HEK293T (cell line): ENCODE measurements around the gene ESRP2.

Source experiments
- CTCF ChIA-PET: fragments of 350-600 bp; formaldehyde crosslinking; extraction: SDS; loops from one replicate; lab custom pipeline; 2021; ENCODE audit warnings: antibody characterized with exemption, inconsistent platforms; lab: Yijun Ruan, JAX
- POLR2A ChIA-PET: fragments of 350-600 bp; formaldehyde crosslinking; extraction: SDS; loops from one replicate; lab custom pipeline; 2020; ENCODE audit warnings: antibody characterized with exemption, inconsistent platforms; lab: Yijun Ruan, JAX
- DNase-seq: peaks from one replicate; pipeline ENCODE4 v3.0.0; 2012; ENCODE audit warnings: mixed read lengths; ENCODE audit errors: extremely low spot score
- ARNT ChIP-seq: fragments of 450-650 bp; IDR thresholded peaks from 2 replicates; pipeline ENCODE4 v1.6.1; 2017; ENCODE audit warnings: mild to moderate bottlenecking
- BHLHE40 ChIP-seq: fragments of 450-650 bp; IDR thresholded peaks from 2 replicates; pipeline ENCODE4 v1.6.1; 2016; ENCODE audit warnings: mild to moderate bottlenecking, moderate library complexity, borderline replicate concordance
- CTBP1 ChIP-seq: fragments of 450-650 bp; IDR thresholded peaks from 2 replicates; pipeline ENCODE4 v1.6.1; 2016; ENCODE audit warnings: borderline replicate concordance
- ELF4 ChIP-seq: fragments of 450-650 bp; IDR thresholded peaks from 2 replicates; pipeline ENCODE4 v1.6.1; 2017; ENCODE audit warnings: antibody characterized with exemption
- FOXA1 ChIP-seq: fragments of 450-650 bp; IDR thresholded peaks from 2 replicates; pipeline ENCODE4 v1.6.1; 2016; ENCODE audit warnings: mild to moderate bottlenecking
- FOXK2 ChIP-seq: fragments of 450-650 bp; IDR thresholded peaks from 2 replicates; pipeline ENCODE4 v1.6.1; 2016; ENCODE audit warnings: mild to moderate bottlenecking
- FOXM1 ChIP-seq: fragments of 450-650 bp; IDR thresholded peaks from 2 replicates; pipeline ENCODE4 v1.6.1; 2017; ENCODE audit warnings: mild to moderate bottlenecking, borderline replicate concordance
- HDGF ChIP-seq: fragments of 450-650 bp; IDR thresholded peaks from 2 replicates; pipeline ENCODE4 v1.6.1; 2017; ENCODE audit warnings: antibody characterized with exemption, borderline replicate concordance
- L3MBTL2 ChIP-seq: fragments of 450-650 bp; conservative IDR thresholded peaks from 2 replicates; pipeline ENCODE4 v1.6.1; 2016; ENCODE audit warnings: mild to moderate bottlenecking
- LEF1 ChIP-seq: fragments of 450-650 bp; IDR thresholded peaks from 2 replicates; pipeline ENCODE4 v1.6.1; 2017; ENCODE audit warnings: mild to moderate bottlenecking, borderline replicate concordance
- NFRKB ChIP-seq: fragments of 450-650 bp; IDR thresholded peaks from 2 replicates; pipeline ENCODE4 v1.6.1; 2016; ENCODE audit warnings: mild to moderate bottlenecking, moderate library complexity
- PKNOX1 ChIP-seq: fragments of 450-650 bp; IDR thresholded peaks from 2 replicates; pipeline ENCODE4 v1.6.1; 2016
- SP1 ChIP-seq: fragments of 450-650 bp; IDR thresholded peaks from 2 replicates; pipeline ENCODE4 v1.6.1; 2017
- SUZ12 ChIP-seq: fragments of 450-650 bp; IDR thresholded peaks from 2 replicates; pipeline ENCODE4 v1.6.1; 2016; ENCODE audit warnings: mild to moderate bottlenecking
- TARDBP ChIP-seq: fragments of 450-650 bp; IDR thresholded peaks from 2 replicates; pipeline ENCODE4 v1.6.1; 2016
- ZNF384 ChIP-seq: fragments of 450-650 bp; IDR thresholded peaks from 2 replicates; pipeline ENCODE4 v1.6.1; 2016

Gene ESRP2

GRCh38 chr16:68235887-68236136, at the start of gene ESRP2:
TSS of gene ESRP2 (minus strand) at chr16:68236127. CDS start at chr16:68236045, 82 bp downstream.
- TF ChIP-seq LEF1 (no peak), HDGF (no peak), FOXM1 (no peak), FOXA1 (no peak), BHLHE40 (no peak), TARDBP (no peak), PKNOX1 (no peak), FOXK2 (no peak), ELF4 (no peak), SUZ12 (no peak), L3MBTL2 (no peak), ARNT (no peak), ZNF384 (no peak), CTBP1 (no peak), SP1 (no peak), NFRKB (no peak)
- POLR2A ChIA-PET = interaction anchor here (1.2 to 2.2 kb wide), 3 partner anchors 75 to 150 kb away, joined by 4 to 8 read pairs (median 4); partner anchors contain the start of genes NFATC3, PRMT7 and SLC7A6OS
- no peak for DNase-seq
- CTCF ChIA-PET = no interaction called here

GRCh38 chr16:68285683-68286082, 49.8 kb upstream of the ESRP2 start:
- POLR2A ChIA-PET = interaction anchor here (1.3 to 2.3 kb wide), 2 partner anchors 13 to 25 kb away, joined by 3 to 8 read pairs; partner anchors contain the start of genes PRMT7 and SLC7A6OS
- TF ChIP-seq NFRKB (no peak), ELF4 (no peak), HDGF (no peak), FOXA1 (no peak), SP1 (no peak), LEF1 (no peak), TARDBP (no peak), SUZ12 (no peak), FOXM1 (no peak), ARNT (no peak), BHLHE40 (no peak), ZNF384 (no peak), FOXK2 (no peak), L3MBTL2 (no peak), PKNOX1 (no peak), CTBP1 (no peak)
- DNase-seq = no peak
- CTCF ChIA-PET = no interaction called here

DNA sequence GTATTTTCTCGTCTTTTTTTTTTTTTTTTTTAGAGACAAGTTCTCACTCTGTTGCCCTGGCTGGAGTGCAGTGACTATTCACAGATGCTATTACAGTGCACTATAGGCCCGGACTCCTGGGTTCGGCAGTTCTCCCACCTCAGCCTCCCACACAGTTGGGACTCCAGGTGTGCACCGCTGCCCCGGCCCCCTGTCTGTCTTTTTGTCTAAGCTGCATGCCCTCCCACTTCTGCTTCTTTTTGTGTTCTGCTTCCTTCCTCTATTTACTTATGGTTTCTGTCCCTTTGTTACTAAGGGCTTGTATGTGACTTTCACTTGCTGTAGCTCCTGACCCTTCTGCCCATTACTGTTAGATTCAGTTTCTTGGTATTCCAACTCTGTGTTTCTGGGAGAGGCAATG, 48.9 kb upstream of the ESRP2 start:
- no peak for DNase-seq
- TF ChIP-seq ZNF384 (no peak), SUZ12 (no peak), FOXK2 (no peak), L3MBTL2 (no peak), SP1 (no peak), CTBP1 (no peak), PKNOX1 (no peak), ARNT (no peak), BHLHE40 (no peak), ELF4 (no peak), FOXA1 (no peak), TARDBP (no peak), NFRKB (no peak), FOXM1 (no peak), LEF1 (no peak), HDGF (no peak)
- CTCF ChIA-PET = interaction anchor here (2.0 kb wide), 1 partner anchor 21 kb away, joined by 4 read pairs; the partner anchor contains the start of gene SLC7A6
- POLR2A ChIA-PET = interaction anchor here (1.3 to 2.3 kb wide), 2 partner anchors 12 to 26 kb away, joined by 3 to 8 read pairs; partner anchors contain the start of genes PRMT7 and SLC7A6OS

DNA sequence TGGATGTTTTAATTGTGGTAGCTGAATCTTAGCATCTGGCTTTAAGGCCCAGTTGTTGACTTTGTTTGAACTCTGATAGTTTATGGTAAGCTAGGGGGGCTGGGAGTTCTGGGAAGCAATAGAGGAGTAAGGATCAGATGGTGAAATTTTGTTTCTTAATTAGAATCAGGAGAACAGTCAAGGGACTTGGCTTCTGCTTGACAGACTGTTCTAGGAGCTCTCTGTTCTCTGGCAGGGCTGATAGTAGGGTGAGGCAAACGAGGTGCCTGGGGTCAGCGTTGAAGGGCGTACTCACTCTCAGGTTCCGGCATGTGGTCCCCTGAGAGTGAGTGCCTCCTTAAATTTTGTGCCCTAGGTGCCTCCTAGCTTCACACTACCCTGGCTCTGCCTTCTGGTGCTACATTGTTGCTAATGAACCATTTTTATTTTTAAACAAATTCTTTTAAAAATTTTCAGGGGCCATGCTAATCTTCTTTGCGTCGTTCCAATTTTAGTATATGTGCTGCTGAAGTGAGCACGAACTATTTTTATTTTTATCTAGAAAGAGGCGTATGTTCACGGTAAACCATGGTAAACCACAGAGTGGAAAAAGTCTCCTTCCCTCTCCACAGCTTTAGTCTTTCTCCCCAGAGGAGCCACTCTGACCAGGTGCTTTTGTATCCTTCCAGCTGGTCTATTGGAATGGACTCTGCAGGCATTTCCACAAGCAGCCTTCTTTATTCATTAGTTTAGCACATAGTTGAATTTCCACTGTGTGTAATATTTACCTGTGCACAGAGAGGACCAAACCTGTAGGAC, 48.1 kb upstream of the ESRP2 start:
- no peak for DNase-seq
- TF ChIP-seq ZNF384 = no peak
- TF ChIP-seq FOXK2 = no peak
- TF ChIP-seq ELF4 = no peak
- no peak for TF ChIP-seq LEF1
- TF ChIP-seq HDGF = no peak
- no peak for TF ChIP-seq L3MBTL2
- no peak for TF ChIP-seq NFRKB
- no peak for TF ChIP-seq FOXA1

DNA sequence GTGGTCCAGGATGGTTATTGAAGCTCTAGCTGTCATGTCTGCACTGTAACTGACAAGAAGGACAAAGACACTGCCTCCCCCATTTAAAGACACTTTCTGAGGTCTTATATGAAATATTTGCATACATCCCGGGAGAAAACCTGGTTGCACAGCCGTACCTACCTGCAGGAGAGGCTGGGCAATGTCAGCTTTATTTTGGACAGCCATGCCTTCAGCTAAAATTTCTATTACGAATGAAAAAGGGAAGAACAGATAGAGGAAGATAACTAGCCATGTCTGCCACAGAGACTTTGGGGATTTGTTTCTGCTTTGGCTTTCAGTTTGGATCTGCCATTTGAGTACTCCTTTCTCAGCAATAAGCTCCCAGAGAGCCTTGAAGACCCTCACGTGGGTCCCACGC, 47.4 kb upstream of the ESRP2 start:
- TF ChIP-seq LEF1 (no peak), PKNOX1 (no peak), SP1 (no peak), FOXA1 (no peak), CTBP1 (no peak), FOXM1 (no peak), BHLHE40 (no peak), FOXK2 (no peak), L3MBTL2 (no peak), SUZ12 (no peak), ZNF384 (no peak), ARNT (no peak), TARDBP (no peak), NFRKB (no peak), HDGF (no peak), ELF4 (no peak)
- no peak for DNase-seq
- CTCF ChIA-PET = interaction anchor here (1.2 to 2.0 kb wide), 2 partner anchors 19 to 22 kb away, joined by 4 to 6 read pairs; partner anchors contain the start of gene SLC7A6
- POLR2A ChIA-PET = interaction anchor here (0.8 kb wide), 1 partner anchor 11 kb away, joined by 3 read pairs; no protein-coding TSS in a partner anchor

More for the DNA sequence above, 48.1 kb upstream of the ESRP2 start:
- POLR2A ChIA-PET = interaction anchor here (0.8 kb wide), 1 partner anchor 11 kb away, joined by 3 read pairs; no protein-coding TSS in a partner anchor
- CTCF ChIA-PET = interaction anchor here (1.2 to 2.0 kb wide), 2 partner anchors 20 to 23 kb away, joined by 4 to 6 read pairs; partner anchors contain the start of gene SLC7A6
